GM12878 (cell line): Measurements from ENCODE around the gene PINLYP.

Experiments
- ATF7 ChIP-seq: fragments of 450-650 bp; IDR thresholded peaks from 2 replicates; pipeline ENCODE4 v1.6.1; 2016; ENCODE audit warnings: low read depth, mild to moderate bottlenecking
- BRCA1 ChIP-seq: IDR thresholded peaks from 2 replicates; pipeline ENCODE4 v1.6.1; 2011; ENCODE audit warnings: low read depth, low read length, improper control_type of control experiment
- EP300 ChIP-seq, 2 experiments: fragments of 150-350 bp in 1 of 2; IDR thresholded peaks; 2 replicates each; pipeline ENCODE4 v1.6.1; 2011 to 2012; ENCODE audit warnings: low read depth in 2 of 2, low read length in 2 of 2, borderline replicate concordance in 1 of 2, improper control_type of control experiment in 1 of 2, inconsistent platforms in 1 of 2; ENCODE audit not compliant: control insufficient read depth in 1 of 2
- HDGF ChIP-seq: fragments of 450-650 bp; IDR thresholded peaks from 2 replicates; pipeline ENCODE4 v1.6.1; 2016; ENCODE audit warnings: antibody characterized with exemption
- NFIC ChIP-seq: IDR thresholded peaks from 2 replicates; pipeline ENCODE4 v1.6.1; 2012; ENCODE audit warnings: low read depth, mild to moderate bottlenecking, inconsistent platforms, low read length, moderate library complexity
- NR2F1 ChIP-seq: fragments of 450-650 bp; conservative IDR thresholded peaks from 2 replicates; pipeline ENCODE4 v1.6.1; 2017; ENCODE audit warnings: mild to moderate bottlenecking
- POLR2AphosphoS5 ChIP-seq: IDR thresholded peaks from 2 replicates; pipeline ENCODE4 v1.6.1; 2011; ENCODE audit warnings: mild to moderate bottlenecking, low read length, inconsistent platforms
- RAD21 ChIP-seq: IDR thresholded peaks from 2 replicates; pipeline ENCODE4 v1.6.1; 2011; ENCODE audit warnings: mild to moderate bottlenecking, low read depth, low read length, moderate library complexity; ENCODE audit not compliant: insufficient read depth
- SMARCA5 ChIP-seq: fragments of 450-650 bp; IDR thresholded peaks from 2 replicates; pipeline ENCODE4 v1.6.1; 2017; ENCODE audit warnings: mild to moderate bottlenecking
- SP1 ChIP-seq: IDR thresholded peaks from one replicate; pipeline ENCODE4 v1.6.1; 2011; ENCODE audit warnings: low read depth, low read length
- SREBF1 ChIP-seq: IDR thresholded peaks from 2 replicates; pipeline ENCODE4 v1.6.1; 2012; ENCODE audit warnings: mild to moderate bottlenecking, low read length
- TF ChIP-seq, protein P1 (sequence below), 3 experiments: IDR thresholded peaks in 2 of 3; conservative IDR thresholded peaks in 1 of 3; 2 replicates each; pipeline ENCODE4 v1.5.1; 2011; ENCODE audit warnings: low read depth in 3 of 3, low read length in 3 of 3, mild to moderate bottlenecking in 3 of 3, control low read depth in 2 of 3, moderate library complexity in 2 of 3, inconsistent platforms in 1 of 3, mixed read lengths in 1 of 3; ENCODE audit not compliant: control insufficient read depth in 2 of 3, insufficient read depth in 1 of 3; ENCODE audit errors: extremely low read depth in 1 of 3

DNA sequence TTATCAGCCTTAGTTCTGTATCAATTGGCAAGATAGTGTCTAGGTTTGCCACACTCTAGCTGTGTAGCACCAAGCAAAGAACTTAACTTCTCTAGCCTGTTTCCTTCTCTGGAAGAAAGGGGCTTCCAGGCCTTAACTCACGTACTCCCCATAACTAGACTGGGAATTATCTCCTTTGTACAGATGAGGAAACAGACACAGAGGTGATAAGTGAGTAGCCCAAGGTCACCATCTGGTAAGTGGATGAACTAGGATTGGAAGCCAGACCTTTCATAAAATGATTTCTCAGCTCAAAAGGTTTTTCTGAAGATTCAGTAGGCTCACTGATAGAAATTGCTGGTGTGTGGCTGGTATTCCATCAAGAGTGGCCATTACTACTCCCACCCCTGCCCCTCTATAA, 40.7 kb downstream of the PINLYP start:
- TF ChIP-seq NR2F1 (no peak), SP1 (no peak), SMARCA5 (no peak), RAD21 (no peak), EP300 (IDR thresholded peaks at IDR 0.05; ENCODE audit: borderline replicate concordance in 1 of 2, control insufficient read depth in 1 of 2, low read depth in 2 of 2, low read length in 2 of 2) (no peak), SREBF1 (no peak), ATF7 (no peak), HDGF (no peak), BRCA1 (no peak), NFIC (no peak), POLR2AphosphoS5 (no peak)
- TF ChIP-seq, protein P1, sequence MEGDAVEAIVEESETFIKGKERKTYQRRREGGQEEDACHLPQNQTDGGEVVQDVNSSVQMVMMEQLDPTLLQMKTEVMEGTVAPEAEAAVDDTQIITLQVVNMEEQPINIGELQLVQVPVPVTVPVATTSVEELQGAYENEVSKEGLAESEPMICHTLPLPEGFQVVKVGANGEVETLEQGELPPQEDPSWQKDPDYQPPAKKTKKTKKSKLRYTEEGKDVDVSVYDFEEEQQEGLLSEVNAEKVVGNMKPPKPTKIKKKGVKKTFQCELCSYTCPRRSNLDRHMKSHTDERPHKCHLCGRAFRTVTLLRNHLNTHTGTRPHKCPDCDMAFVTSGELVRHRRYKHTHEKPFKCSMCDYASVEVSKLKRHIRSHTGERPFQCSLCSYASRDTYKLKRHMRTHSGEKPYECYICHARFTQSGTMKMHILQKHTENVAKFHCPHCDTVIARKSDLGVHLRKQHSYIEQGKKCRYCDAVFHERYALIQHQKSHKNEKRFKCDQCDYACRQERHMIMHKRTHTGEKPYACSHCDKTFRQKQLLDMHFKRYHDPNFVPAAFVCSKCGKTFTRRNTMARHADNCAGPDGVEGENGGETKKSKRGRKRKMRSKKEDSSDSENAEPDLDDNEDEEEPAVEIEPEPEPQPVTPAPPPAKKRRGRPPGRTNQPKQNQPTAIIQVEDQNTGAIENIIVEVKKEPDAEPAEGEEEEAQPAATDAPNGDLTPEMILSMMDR (IDR thresholded peaks at IDR 0.05 in 2 of 3, conservative IDR thresholded peaks at IDR 0.05 in 1 of 3; ENCODE audit: control insufficient read depth in 2 of 3, extremely low read depth in 1 of 3, insufficient read depth in 1 of 3, low read depth in 3 of 3, low read length in 3 of 3) = no peak
